GM18868 (cell line): ENCODE measurements around the gene PIK3C2G.
A peak's percentile ranks its signal among the peaks of the same experiment; 100 is the strongest.
"Not testable (repeated sequence)": the region's sequence is repeated elsewhere in the genome, so short reads cannot be mapped to it uniquely, and the experiment has no call there.

Source experiments
- ATAC-seq: cut with Tn5 transposase; IDR thresholded peaks from one replicate; pipeline ENCODE4 v1.9.1; 2021; ENCODE audit warnings: mild to moderate bottlenecking, moderate library complexity; ENCODE audit not compliant: unreplicated experiment

Gene PIK3C2G

GRCh38 chr12:18467620-18468245 is 206.4 kb downstream of the PIK3C2G start:
- ATAC-seq, result peak; percentile 89

- no peak for ATAC-seq
These were observed 207.1 kb downstream of the PIK3C2G start for GRCh38 chr12:18468246-18469075.

- ATAC-seq, result no peak
These were observed 208.9 kb downstream of the PIK3C2G start for GRCh38 chr12:18470251-18470650.

- ATAC-seq, result no peak
These were observed 211.0 kb downstream of the PIK3C2G start for GRCh38 chr12:18472304-18472703.

- ATAC-seq, result no peak
These were observed 211.5 kb downstream of the PIK3C2G start for GRCh38 chr12:18472806-18473205.

- no peak for ATAC-seq
These were observed 215.5 kb downstream of the PIK3C2G start for GRCh38 chr12:18476861-18477260.

GRCh38 chr12:18479256-18479655 is 217.9 kb downstream of the PIK3C2G start:
- ATAC-seq, result no peak

GRCh38 chr12:18482601-18483120 is 221.3 kb downstream of the PIK3C2G start:
- no peak for ATAC-seq

GRCh38 chr12:18483698-18484325 is 222.5 kb downstream of the PIK3C2G start:
- ATAC-seq, result no peak

GRCh38 chr12:18486036-18486435 is 224.7 kb downstream of the PIK3C2G start:
- ATAC-seq, result no peak

- ATAC-seq, result no peak
These were observed 226.2 kb downstream of the PIK3C2G start for GRCh38 chr12:18487509-18487908.

- ATAC-seq, result no peak
These were observed 231.2 kb downstream of the PIK3C2G start for GRCh38 chr12:18492372-18493025.

- ATAC-seq, result no peak
These were observed 234.8 kb downstream of the PIK3C2G start for GRCh38 chr12:18496156-18496555.

- not testable (repeated sequence) for ATAC-seq
These were observed 238.8 kb downstream of the PIK3C2G start for GRCh38 chr12:18500160-18500574.

GRCh38 chr12:18500736-18501135 is 239.4 kb downstream of the PIK3C2G start:
- not testable (repeated sequence) for ATAC-seq

- ATAC-seq, result no peak
These were observed 241.2 kb downstream of the PIK3C2G start for GRCh38 chr12:18502422-18502968.

- no peak for ATAC-seq
These were observed 260.1 kb downstream of the PIK3C2G start for GRCh38 chr12:18521461-18521860.

GRCh38 chr12:18522806-18523205 is 261.5 kb downstream of the PIK3C2G start:
- ATAC-seq, result no peak

- ATAC-seq, result not testable (repeated sequence)
These were observed 281.2 kb downstream of the PIK3C2G start for GRCh38 chr12:18542497-18542896.

GRCh38 chr12:18546399-18546798 is 285.1 kb downstream of the PIK3C2G start:
- ATAC-seq, result no peak

- no peak for ATAC-seq
These were observed 288.3 kb downstream of the PIK3C2G start for GRCh38 chr12:18549598-18549997.
